Myocyte (in vitro differentiated cells): ENCODE results near the gene SYK. TPM values are rescaled to one million over a fixed set of nuclear protein-coding genes. Genes with fewer than 3 reads are reported as not detected.
"Not testable (repeated sequence)": the region's sequence is repeated elsewhere in the genome, so short reads cannot be mapped to it uniquely, and the experiment has no call there.

ENCODE experiments used
- DNase-seq: peaks from one replicate; pipeline ENCODE4 v3.0.0-alpha.2; 2012; ENCODE audit warnings: low read depth
- polyA plus RNA-seq: library from polyadenylated mRNA; unstranded; fragments of >200 nt; gene quantifications from one replicate; pipeline ENCODE4 v1.2.1, GENCODE V29; 2012; ENCODE audit warnings: missing spikeins
- total RNA-seq: library from RNA; depleted of rRNA; stranded (reverse); fragments of >200 nt; gene quantifications from 2 replicates; pipeline ENCODE4 v1.2.3, GENCODE V29; 2014

SYK gene
- not detected in 2 replicates for total RNA-seq
- not detected for polyA plus RNA-seq

DNA sequence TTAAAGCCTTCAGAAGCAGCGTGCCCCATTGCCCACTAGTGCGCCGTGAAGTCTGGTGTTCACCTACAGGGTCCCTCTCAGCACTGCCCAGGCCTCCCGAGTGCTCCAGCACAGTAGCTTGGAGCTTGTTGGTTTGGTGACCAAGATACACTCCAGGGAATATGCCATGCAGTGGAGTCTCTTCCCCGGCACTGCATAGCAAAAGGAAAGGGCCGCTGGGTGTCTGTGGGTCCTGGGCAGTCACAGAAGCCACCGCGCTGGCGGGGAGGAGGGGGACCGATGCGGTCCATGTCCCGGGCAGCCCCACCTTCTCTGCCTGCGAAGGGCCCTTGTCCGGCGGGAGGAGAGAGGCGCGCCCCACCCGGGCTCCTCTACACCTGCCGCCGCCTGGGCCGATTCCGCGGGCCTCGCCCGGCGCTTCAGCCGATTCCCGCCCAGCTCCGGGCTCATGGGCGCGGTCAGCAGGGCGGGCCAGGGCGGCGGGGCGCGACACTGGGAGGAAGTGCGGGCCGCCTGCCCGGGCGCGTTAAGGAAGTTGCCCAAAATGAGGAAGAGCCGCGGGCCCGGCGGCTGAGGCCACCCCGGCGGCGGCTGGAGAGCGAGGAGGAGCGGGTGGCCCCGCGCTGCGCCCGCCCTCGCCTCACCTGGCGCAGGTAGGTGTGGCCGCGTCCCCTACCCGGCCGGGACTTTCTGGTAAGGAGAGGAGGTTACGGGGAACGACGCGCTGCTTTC lies at the start of gene SYK:
TSS of gene SYK (plus strand) at position 579 of the 732 bp plus-strand sequence. CDS start 42,080 bp downstream, outside the sequence.
- no peak for DNase-seq

DNA sequence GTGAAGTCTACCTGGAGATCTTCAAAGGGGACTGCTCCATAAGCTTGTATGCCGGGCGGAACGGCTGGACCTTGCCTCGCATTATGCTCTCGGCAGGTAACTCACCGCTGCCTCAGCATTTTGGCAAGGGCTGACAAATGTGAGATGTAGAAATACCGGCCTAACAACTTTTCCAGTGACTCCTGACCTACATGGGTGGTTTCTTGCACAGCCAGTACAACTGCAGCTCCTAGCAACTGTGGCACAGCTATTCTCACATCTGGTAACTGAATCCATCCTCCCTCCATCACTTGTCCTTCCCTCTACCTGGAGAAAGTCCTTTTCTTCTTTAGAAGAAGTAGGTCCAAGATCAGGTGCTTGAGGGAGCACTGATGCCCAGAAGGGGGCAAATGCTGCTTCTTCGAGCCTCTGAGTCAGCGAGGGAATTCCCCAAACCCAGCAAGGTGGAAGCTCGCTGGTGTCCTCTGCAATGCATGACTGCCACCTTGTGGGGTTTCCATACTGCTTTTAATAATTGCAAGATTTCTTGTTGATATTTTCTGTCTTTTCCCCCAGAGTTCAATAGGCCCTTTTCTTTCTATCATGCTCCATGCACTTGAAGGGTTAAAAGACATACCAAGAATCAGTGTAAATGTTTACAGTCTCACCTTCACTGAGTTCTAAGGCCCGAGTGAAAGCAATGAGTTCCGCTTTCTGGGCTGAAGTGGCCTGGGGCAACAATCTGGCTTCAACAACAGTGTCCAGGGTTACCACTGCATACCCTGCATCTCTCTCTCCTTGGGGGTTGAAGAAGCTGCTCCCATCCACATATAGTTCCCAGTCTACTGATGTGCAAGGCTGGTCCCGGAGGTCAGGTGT lies 45.9 kb upstream of the SYK start:
- DNase-seq: peak; percentile 14

- DNase-seq: not testable (repeated sequence)
Observed at GRCh38 chr9:90760577-90760976, 41.0 kb upstream of the SYK start.

- DNase-seq: no peak
Observed at GRCh38 chr9:90766731-90767130, 34.9 kb upstream of the SYK start.

GRCh38 chr9:90767523-90768100 lies 34.0 kb upstream of the SYK start:
- no peak for DNase-seq

DNA sequence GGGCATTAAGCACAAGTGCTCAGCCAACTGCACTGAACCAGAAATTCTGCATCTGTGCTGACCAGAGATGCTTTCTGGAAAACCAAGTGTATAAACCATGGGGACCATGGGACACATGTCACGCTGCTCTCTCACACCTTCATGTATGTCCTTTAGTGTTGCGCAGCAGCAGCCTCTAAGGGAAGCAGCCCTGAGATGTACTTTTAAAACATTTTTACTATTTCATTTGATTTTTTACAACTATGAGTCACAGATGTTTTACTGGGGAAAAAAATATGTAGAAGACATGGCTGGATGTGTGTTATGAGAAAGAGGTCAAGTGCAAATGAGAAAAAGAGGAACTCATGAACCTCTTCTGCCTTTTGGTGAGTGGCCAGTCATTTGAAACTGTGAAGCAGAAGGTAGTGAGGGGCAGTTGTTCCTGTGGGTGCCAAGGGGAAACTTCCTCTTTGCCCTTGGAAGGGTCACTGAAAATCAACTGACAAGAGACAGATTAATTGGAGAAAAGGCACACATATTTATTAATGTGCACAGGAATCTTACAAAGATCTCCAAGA lies 31.4 kb upstream of the SYK start:
- DNase-seq: no peak

DNA sequence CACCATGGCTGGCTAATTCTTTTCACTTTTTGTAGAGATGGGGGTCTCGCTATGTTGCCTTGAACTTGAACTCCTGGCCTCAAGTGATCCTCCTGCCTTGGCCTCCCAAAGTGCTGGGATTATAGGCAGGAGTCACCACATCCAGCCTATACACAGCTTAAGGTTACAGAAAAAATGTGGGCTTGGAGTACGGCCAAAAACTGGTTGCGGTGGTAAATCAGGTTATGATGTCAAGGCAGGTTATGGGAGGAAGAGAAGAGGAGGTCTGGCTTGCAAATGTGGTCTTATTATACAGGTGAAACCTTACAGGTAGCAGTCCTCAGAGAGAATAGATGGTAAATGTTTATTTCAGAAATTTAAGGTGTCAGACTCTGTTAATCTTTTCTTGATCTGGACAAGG lies 30.7 kb upstream of the SYK start:
- no peak for DNase-seq

- no peak for DNase-seq
Observed at GRCh38 chr9:90772386-90772785, 29.2 kb upstream of the SYK start.

- DNase-seq: no peak
Observed at GRCh38 chr9:90773617-90774016, 28.0 kb upstream of the SYK start.

DNA sequence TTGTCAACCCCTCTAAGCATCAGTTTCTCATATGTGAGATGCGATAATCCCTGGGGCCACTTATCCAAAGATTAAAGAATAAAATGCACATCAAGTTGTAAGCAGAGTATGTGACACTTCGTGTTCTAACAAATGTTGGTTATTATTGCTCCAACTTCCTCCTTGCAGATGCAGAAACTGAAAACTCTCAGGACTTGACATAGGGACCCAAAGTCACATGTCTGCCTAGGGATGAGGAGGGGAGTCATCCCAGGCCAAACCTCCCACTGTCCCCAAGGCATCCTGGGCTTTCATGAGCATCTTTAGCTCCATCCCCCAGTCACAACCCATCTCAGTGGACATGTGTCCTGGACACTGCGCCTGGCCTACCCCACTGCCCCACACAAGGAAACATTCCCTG lies 27.5 kb upstream of the SYK start:
- DNase-seq: no peak

DNA sequence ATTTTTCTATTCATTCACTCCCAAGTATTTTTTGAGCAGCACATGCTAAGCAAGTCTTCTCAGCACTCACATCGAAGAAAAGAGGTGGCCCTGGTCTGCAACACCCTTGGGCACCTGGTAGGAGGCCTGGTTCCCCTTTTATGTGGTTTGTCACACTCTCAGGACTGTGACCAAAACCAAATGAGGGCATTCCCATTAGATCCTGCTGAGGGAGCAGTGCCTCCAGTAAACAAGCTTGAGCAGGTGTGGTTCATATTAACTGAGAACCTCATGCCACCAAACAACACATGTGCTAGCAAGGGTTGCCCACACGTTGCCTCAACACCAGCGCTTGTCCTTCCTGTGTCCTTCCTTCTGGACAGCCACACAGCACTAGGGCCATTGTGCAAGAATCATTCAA lies 26.9 kb upstream of the SYK start:
- DNase-seq: peak; percentile 1

- DNase-seq: no peak
Observed at GRCh38 chr9:90775657-90776056, 26.0 kb upstream of the SYK start.

DNA sequence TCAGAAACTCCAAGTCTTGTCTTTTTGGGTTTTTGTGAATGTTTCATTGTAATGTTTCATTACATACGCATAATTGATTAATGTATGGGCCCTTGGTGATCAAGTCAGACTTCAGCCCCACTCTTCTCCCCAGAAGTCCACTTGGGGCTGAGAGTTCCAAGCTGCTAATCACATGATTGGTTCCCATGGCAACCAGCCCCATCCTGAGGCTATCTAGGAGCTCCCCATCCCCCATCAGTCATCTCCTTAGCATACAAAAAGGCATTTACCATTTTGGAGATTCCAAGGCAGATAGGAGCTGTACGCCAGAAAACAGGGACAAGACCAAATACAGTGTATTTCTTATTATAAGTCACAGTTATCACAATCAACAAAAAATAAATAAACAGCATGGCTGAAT lies 22.9 kb upstream of the SYK start:
- DNase-seq: no peak

DNA sequence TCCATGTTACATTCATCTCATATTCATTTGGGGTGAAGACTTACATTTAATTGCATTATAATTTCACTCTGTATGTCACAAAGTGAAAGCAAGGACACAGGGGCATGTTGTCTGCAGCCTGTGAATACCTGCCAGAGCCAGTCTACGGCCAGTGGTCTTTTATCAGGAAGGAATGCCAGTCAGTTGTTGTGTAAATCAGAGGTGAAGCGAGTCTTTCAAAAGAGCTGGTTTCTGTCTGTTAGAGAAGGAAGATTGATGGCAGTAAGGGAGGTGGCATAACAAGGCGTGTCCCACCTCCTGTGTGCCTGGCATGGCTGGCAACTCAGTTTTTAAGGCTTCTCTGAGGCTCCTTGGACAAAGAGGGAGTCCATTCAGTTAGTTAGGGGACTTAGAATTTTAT lies 18.1 kb upstream of the SYK start:
- no peak for DNase-seq

GRCh38 chr9:90783964-90784363 lies 17.7 kb upstream of the SYK start:
- DNase-seq: no peak

DNA sequence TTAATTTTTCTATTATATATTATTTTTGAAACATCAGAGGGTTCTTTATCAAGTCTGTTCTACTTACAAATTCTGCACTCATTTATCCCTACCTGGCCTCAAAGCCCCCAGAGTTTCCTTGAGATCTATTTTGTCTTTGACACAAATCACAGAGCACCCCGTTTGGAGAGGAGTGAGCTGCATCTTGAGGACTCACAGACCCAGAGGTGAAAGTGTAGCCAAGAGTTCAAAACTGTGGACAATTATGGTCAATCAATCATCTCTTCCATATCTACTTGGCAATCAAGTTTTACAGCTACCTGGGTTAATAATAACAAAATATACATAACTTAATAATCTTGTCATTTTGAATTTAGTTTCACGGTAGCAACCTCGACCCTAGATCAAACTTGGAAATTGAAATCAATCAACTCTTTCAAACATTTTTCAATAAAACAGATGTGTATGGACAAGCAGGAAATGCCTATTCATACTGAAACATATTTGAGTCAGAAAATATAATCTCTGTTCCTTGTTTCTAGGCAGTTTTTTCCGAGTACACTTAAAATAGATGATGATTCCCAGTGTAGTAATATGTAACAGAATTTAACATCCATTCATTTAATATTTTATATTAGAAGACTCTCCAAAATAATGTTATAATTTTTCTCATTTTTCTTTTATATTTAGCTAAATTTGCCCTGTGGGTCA lies 13.7 kb upstream of the SYK start:
- no peak for DNase-seq

DNA sequence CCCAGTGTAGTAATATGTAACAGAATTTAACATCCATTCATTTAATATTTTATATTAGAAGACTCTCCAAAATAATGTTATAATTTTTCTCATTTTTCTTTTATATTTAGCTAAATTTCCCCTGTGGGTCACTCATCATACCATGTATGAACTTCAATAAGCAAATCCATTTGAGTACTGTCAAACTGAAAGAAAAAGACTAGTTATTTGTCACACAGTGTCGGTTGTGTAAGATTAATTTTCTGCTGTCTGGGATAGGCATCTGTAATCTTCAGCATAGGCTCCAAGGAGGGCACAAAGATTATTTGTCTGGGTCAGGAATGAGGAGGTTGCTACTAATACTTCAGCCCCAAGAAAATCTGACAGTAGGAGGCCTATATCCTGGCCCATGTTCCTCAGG lies 13.1 kb upstream of the SYK start:
- not testable (repeated sequence) for DNase-seq

DNA sequence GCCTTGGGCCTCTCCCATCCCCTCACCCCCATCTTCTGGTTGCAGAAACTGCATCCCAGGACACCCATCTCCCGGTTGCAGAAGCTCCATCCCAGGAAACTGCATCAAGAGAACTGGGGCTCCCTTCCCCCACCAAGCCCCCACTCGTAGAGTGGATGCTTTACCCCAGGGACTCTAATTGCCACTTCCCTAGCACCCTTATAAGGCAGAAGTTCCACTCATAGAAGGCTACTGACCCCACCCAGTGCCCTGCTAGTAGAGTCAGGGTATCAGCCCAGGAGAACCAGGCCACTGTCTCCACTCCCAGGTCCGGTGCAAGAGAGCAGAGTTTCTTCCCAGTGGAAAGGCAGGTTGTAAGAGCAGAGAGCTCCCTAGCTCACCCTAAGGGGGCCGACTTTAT lies 12.2 kb upstream of the SYK start:
- DNase-seq: no peak

- no peak for DNase-seq
Observed at GRCh38 chr9:90789862-90790261, 11.8 kb upstream of the SYK start.

- not testable (repeated sequence) for DNase-seq
Observed at GRCh38 chr9:90793024-90793423, 8.6 kb upstream of the SYK start.

DNA sequence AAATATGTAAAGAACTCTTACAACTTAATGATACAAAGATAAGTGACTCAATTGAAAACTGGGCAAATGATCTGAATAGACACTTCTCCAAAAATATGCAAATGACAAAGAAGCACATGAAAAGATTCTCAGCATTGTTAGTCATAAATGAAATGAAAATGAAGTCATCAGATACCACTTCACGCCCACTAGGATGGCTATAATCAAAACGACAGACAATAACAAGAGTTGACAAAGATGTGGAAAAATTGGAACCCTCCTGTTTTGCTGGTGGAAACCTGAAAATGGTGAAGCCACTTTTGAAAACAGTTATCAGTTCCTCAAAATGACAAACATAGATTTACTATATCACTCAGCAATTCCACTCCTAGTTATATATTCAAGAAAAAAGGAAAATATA lies 7.9 kb upstream of the SYK start:
- no peak for DNase-seq
